Occipital lobe (tissue), 2 donors: Measurements from ENCODE around the gene REEP1. TPM values are rescaled to one million over a fixed set of nuclear protein-coding genes. Genes with fewer than 3 reads are reported as not detected.
"Not testable (repeated sequence)": the region's sequence is repeated elsewhere in the genome, so short reads cannot be mapped to it uniquely, and the experiment has no call there.

Experiments used
- DNase-seq: peaks from one replicate; lab custom pipeline; 2025; lab: John Stamatoyannopoulos, UW
- total RNA-seq: library from RNA; depleted of rRNA; stranded (reverse); fragments of >200 nt; gene quantifications from one replicate; pipeline ENCODE4 v1.2.3, GENCODE V29; 2014

REEP1 gene
- total RNA-seq, 1 donor from 2014 or later: 156 TPM

- DNase-seq: not testable (repeated sequence)
Measured at GRCh38 chr2:86345783-86346370, 8.5 kb upstream of the REEP1 start.

- DNase-seq: no peak
Measured at GRCh38 chr2:86344404-86344803, 7.0 kb upstream of the REEP1 start.

GRCh38 chr2:86342488-86342887 is 5.1 kb upstream of the REEP1 start:
- no peak for DNase-seq

GRCh38 chr2:86341470-86341869 is 4.0 kb upstream of the REEP1 start:
- no peak for DNase-seq

GRCh38 chr2:86338778-86339295 is 1.4 kb upstream of the REEP1 start:
- DNase-seq: no peak

GRCh38 chr2:86336675-86337243 is 667 bp downstream of the REEP1 start:
- peak; percentile 39 for DNase-seq

- no peak for DNase-seq
Measured at GRCh38 chr2:86335865-86336674, 1.4 kb downstream of the REEP1 start.

GRCh38 chr2:86333378-86333777 is 4.0 kb downstream of the REEP1 start:
- DNase-seq: no peak

- no peak for DNase-seq
Measured at GRCh38 chr2:86332654-86333053, 4.8 kb downstream of the REEP1 start.

GRCh38 chr2:86331384-86331783 is 6.0 kb downstream of the REEP1 start:
- no peak for DNase-seq

GRCh38 chr2:86330001-86330400 is 7.4 kb downstream of the REEP1 start:
- no peak for DNase-seq

- DNase-seq: no peak
Measured at GRCh38 chr2:86323273-86324021, 14.0 kb downstream of the REEP1 start.

- no peak for DNase-seq
Measured at GRCh38 chr2:86319700-86320580, 17.5 kb downstream of the REEP1 start.

- DNase-seq: no peak
Measured at GRCh38 chr2:86315084-86315483, 22.3 kb downstream of the REEP1 start.

- no peak for DNase-seq
Measured at GRCh38 chr2:86314125-86314524, 23.3 kb downstream of the REEP1 start.

- no peak for DNase-seq
Measured at GRCh38 chr2:86313341-86313740, 24.1 kb downstream of the REEP1 start.

GRCh38 chr2:86311879-86312278 is 25.5 kb downstream of the REEP1 start:
- DNase-seq: no peak

GRCh38 chr2:86309966-86310365 is 27.5 kb downstream of the REEP1 start:
- DNase-seq: no peak

GRCh38 chr2:86308984-86309695 is 28.3 kb downstream of the REEP1 start:
- no peak for DNase-seq

- no peak for DNase-seq
Measured at GRCh38 chr2:86308356-86308755, 29.1 kb downstream of the REEP1 start.
